HEK293T (cell line): ENCODE data around the gene CFD.

Source experiments
- ARNT ChIP-seq: fragments of 450-650 bp; IDR thresholded peaks from 2 replicates; pipeline ENCODE4 v1.6.1; 2017; ENCODE audit warnings: mild to moderate bottlenecking
- BHLHE40 ChIP-seq: fragments of 450-650 bp; IDR thresholded peaks from 2 replicates; pipeline ENCODE4 v1.6.1; 2016; ENCODE audit warnings: mild to moderate bottlenecking, moderate library complexity, borderline replicate concordance
- CTBP1 ChIP-seq: fragments of 450-650 bp; IDR thresholded peaks from 2 replicates; pipeline ENCODE4 v1.6.1; 2016; ENCODE audit warnings: borderline replicate concordance
- FOXA1 ChIP-seq: fragments of 450-650 bp; IDR thresholded peaks from 2 replicates; pipeline ENCODE4 v1.6.1; 2016; ENCODE audit warnings: mild to moderate bottlenecking
- FOXK2 ChIP-seq: fragments of 450-650 bp; IDR thresholded peaks from 2 replicates; pipeline ENCODE4 v1.6.1; 2016; ENCODE audit warnings: mild to moderate bottlenecking
- FOXM1 ChIP-seq: fragments of 450-650 bp; IDR thresholded peaks from 2 replicates; pipeline ENCODE4 v1.6.1; 2017; ENCODE audit warnings: mild to moderate bottlenecking, borderline replicate concordance
- HDGF ChIP-seq: fragments of 450-650 bp; IDR thresholded peaks from 2 replicates; pipeline ENCODE4 v1.6.1; 2017; ENCODE audit warnings: antibody characterized with exemption, borderline replicate concordance
- NFRKB ChIP-seq: fragments of 450-650 bp; IDR thresholded peaks from 2 replicates; pipeline ENCODE4 v1.6.1; 2016; ENCODE audit warnings: mild to moderate bottlenecking, moderate library complexity
- SP1 ChIP-seq: fragments of 450-650 bp; IDR thresholded peaks from 2 replicates; pipeline ENCODE4 v1.6.1; 2017
- SUZ12 ChIP-seq: fragments of 450-650 bp; IDR thresholded peaks from 2 replicates; pipeline ENCODE4 v1.6.1; 2016; ENCODE audit warnings: mild to moderate bottlenecking
- TARDBP ChIP-seq: fragments of 450-650 bp; IDR thresholded peaks from 2 replicates; pipeline ENCODE4 v1.6.1; 2016
- ZNF384 ChIP-seq: fragments of 450-650 bp; IDR thresholded peaks from 2 replicates; pipeline ENCODE4 v1.6.1; 2016

- TF ChIP-seq BHLHE40 (no peak), NFRKB (no peak), SUZ12 (no peak), SP1 (no peak), FOXK2 (no peak), ARNT (no peak), FOXM1 (no peak), TARDBP (no peak), FOXA1 (no peak), ZNF384 (no peak), CTBP1 (no peak), HDGF (no peak)
These were observed 40.5 kb downstream of the CFD start for GRCh38 chr19:900043-900301.
